SK-N-SH (cell line): ENCODE results near the gene ZNG1A.
A peak's percentile ranks its signal among the peaks of the same experiment; 100 is the strongest.
"Not testable (repeated sequence)": the region's sequence is repeated elsewhere in the genome, so short reads cannot be mapped to it uniquely, and the experiment has no call there.

ENCODE experiments used
- CTCF ChIP-seq: fragments of 200-600 bp; sonication (generic); IDR thresholded peaks from 2 replicates; pipeline ENCODE4 v1.6.1; 2017; ENCODE audit warnings: antibody characterized with exemption, mild to moderate bottlenecking, moderate library complexity
- EZH2phosphoT487 ChIP-seq: fragments of 200-600 bp; sonication (generic); IDR thresholded peaks from 2 replicates; pipeline ENCODE4 v1.6.1; 2017; ENCODE audit warnings: low read depth, mixed run types, mild to moderate bottlenecking, antibody characterized with exemption, moderate library complexity, borderline replicate concordance
- FOSL2 ChIP-seq: IDR thresholded peaks from 2 replicates; pipeline ENCODE4 v1.4.0; 2012; ENCODE audit warnings: low read depth, mild to moderate bottlenecking, moderate library complexity, borderline replicate concordance
- JUND ChIP-seq: IDR thresholded peaks from 2 replicates; pipeline ENCODE4 v1.4.0; 2012
- MEF2A ChIP-seq: IDR thresholded peaks from 2 replicates; pipeline ENCODE4 v1.4.0; 2012; ENCODE audit warnings: low read depth, borderline replicate concordance
- NFIC ChIP-seq: IDR thresholded peaks from 2 replicates; pipeline ENCODE4 v1.4.0; 2012; ENCODE audit warnings: borderline replicate concordance
- NRF1 ChIP-seq: IDR thresholded peaks from 2 replicates; pipeline ENCODE4 v1.6.1; 2012; ENCODE audit warnings: low read depth, mild to moderate bottlenecking, low read length
- RAD21 ChIP-seq: IDR thresholded peaks from 2 replicates; pipeline ENCODE4 v1.6.1; 2012; ENCODE audit warnings: mild to moderate bottlenecking, low read length
- REST ChIP-seq: IDR thresholded peaks from 2 replicates; pipeline ENCODE4 v1.6.1; 2012; ENCODE audit warnings: mild to moderate bottlenecking, low read depth, low read length, moderate library complexity
- RFX5 ChIP-seq: IDR thresholded peaks from 2 replicates; pipeline ENCODE4 v1.6.1; 2012; ENCODE audit warnings: mild to moderate bottlenecking, improper control_type of control experiment, low read length
- SMC3 ChIP-seq: IDR thresholded peaks from 2 replicates; pipeline ENCODE4 v1.6.1; 2012; ENCODE audit warnings: low read depth, low read length, improper control_type of control experiment
- YY1 ChIP-seq: IDR thresholded peaks from 2 replicates; pipeline ENCODE4 v1.4.0; 2012; ENCODE audit warnings: low read depth, mild to moderate bottlenecking
- ZBTB33 ChIP-seq: IDR thresholded peaks from 2 replicates; pipeline ENCODE4 v1.4.0; 2012; ENCODE audit warnings: low read depth, borderline replicate concordance

GRCh38 chr9:116239-117077, 62.4 kb downstream of the ZNG1A start:
- TF ChIP-seq CTCF, YY1, JUND, REST, SMC3, ZBTB33, MEF2A, NFIC, RFX5, FOSL2, RAD21, NRF1: not testable (repeated sequence)
- TF ChIP-seq EZH2phosphoT487: 0 out of 2 replicates have a peak, but pooled peaks have one; percentile 55
